HFF-Myc (cell line): Measurements from ENCODE around the gene SLC28A3.

Experiments
- DNase-seq: peaks from one replicate; pipeline ENCODE4 v3.0.0-alpha.2; 2011; ENCODE audit warnings: low read depth; ENCODE audit errors: extremely low read depth
- H3K4me3 ChIP-seq: replicated peaks from 2 replicates; pipeline ENCODE4 v1.5.1; 2011; ENCODE audit warnings: low read depth, mild to moderate bottlenecking, control low read depth, low read length
- TF ChIP-seq, protein P1 (sequence below): IDR thresholded peaks from 2 replicates; pipeline ENCODE4 v1.5.1; 2012; ENCODE audit warnings: mild to moderate bottlenecking, low read depth, low read length, control low read depth; ENCODE audit errors: missing control alignments

SLC28A3 gene

DNA sequence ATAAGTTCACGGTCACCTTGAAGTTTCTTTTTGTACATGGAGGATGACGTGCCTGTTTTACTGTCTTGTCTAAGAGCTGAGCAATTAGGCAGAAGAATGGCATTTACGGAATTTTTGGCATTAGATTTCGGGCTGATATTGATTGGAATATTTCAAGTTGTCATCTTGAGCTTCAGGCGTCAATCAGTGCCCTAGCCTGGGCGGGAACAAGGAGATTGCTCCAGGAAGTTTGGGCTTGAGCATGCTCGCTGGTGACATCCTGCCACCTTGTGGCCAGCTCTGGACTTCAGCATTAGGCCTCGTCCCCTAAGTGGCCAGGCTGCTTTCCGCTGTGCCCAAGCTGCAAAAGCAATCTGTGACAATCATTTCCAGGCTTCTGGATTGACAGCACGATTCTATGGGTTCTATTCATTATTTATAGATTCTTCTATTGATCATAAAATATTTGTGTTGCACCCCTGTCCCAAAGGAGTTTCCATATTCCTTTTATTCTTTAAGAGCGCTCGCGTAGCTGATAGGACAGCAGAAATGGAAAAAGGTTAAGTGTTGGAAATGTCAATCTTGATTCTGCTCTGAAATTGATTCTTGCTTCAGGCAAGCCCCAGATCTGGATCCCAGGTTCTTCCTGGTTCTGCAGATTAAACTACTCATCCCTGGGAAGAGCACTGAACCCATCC lies 79.3 kb downstream of the SLC28A3 start:
- TF ChIP-seq, protein P1, sequence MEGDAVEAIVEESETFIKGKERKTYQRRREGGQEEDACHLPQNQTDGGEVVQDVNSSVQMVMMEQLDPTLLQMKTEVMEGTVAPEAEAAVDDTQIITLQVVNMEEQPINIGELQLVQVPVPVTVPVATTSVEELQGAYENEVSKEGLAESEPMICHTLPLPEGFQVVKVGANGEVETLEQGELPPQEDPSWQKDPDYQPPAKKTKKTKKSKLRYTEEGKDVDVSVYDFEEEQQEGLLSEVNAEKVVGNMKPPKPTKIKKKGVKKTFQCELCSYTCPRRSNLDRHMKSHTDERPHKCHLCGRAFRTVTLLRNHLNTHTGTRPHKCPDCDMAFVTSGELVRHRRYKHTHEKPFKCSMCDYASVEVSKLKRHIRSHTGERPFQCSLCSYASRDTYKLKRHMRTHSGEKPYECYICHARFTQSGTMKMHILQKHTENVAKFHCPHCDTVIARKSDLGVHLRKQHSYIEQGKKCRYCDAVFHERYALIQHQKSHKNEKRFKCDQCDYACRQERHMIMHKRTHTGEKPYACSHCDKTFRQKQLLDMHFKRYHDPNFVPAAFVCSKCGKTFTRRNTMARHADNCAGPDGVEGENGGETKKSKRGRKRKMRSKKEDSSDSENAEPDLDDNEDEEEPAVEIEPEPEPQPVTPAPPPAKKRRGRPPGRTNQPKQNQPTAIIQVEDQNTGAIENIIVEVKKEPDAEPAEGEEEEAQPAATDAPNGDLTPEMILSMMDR = peak; percentile 86
- H3K4me3 ChIP-seq = no peak overlapping the region

DNA sequence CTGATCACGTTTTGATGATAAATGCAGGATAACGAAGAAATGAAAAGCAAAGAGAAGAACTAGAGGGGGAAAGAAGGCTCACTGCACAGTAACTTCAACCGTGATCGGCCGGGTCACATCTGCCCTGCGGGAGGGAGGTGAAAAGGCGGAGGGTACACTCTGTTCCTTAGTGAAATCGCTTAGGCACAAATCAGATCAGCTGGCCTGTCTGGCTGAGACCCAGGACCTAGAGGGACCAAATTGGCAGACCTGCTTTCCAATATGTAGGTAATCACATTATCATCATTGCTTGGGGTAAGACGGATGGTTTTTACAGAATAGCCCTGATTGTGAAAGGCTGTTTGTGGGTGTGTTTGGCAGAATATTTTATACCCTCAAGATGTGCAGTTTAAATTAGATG lies 82.2 kb downstream of the SLC28A3 start:
- TF ChIP-seq, protein P1 = no peak
- DNase-seq = no peak
- no peak overlapping the region for H3K4me3 ChIP-seq

More for the DNA sequence above, 79.3 kb downstream of the SLC28A3 start:
- peak; percentile 36 for DNase-seq

DNA sequence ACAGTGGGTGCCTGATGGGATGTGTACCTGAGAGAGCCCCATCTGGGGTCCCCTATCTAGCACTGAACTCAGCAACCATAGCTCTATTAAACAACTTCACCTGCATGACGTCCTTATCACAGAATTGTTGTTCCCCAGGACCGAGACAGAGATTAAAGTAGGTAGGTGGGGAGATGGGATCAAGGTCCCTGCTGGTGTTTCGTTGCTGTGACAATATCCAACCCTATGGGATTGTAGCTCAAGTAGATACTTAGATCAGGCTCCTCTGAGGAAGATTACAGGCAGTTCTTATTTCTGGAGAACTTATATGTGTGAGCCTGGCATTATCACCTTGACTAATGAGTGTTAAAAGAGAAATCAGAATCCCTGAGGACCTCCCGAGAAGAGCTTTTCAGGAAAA lies 84.9 kb downstream of the SLC28A3 start:
- TF ChIP-seq, protein P1 = no peak
- no peak for DNase-seq
- H3K4me3 ChIP-seq = no peak overlapping the region

DNA sequence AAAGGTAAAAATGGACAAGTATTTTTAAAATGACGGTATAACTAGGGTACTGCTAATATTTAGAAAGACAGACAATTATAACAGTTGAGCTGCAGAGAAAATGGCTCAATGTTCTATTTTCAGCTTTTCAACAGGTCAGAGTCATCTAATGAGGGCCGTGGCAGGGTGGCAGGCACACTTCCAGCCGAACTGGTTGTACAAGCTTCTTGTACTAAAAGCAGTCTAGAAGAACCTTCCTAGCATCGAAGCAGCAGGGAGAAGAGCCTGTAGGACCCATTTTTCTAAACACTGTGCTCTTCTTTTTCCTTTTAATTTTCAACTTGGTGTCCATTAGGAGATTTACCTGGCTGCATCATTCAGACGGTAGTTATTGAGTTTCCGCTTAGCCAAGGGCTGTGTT lies 85.6 kb downstream of the SLC28A3 start:
- no peak overlapping the region for H3K4me3 ChIP-seq
- DNase-seq = no peak
- TF ChIP-seq, protein P1 = no peak

GRCh38 chr9:84251921-84252320 lies 88.6 kb downstream of the SLC28A3 start:
- no peak overlapping the region for H3K4me3 ChIP-seq
- DNase-seq = no peak
- TF ChIP-seq, protein P1 = no peak

- no peak overlapping the region for H3K4me3 ChIP-seq
- DNase-seq = no peak
- TF ChIP-seq, protein P1 = no peak
Measured at GRCh38 chr9:84241817-84242373, 98.7 kb downstream of the SLC28A3 start.
